ENCODE results near the gene TPRX1.
"Not testable (repeated sequence)": the region's sequence is repeated elsewhere in the genome, so short reads cannot be mapped to it uniquely, and the experiment has no call there.

TPRX1 gene

DNA sequence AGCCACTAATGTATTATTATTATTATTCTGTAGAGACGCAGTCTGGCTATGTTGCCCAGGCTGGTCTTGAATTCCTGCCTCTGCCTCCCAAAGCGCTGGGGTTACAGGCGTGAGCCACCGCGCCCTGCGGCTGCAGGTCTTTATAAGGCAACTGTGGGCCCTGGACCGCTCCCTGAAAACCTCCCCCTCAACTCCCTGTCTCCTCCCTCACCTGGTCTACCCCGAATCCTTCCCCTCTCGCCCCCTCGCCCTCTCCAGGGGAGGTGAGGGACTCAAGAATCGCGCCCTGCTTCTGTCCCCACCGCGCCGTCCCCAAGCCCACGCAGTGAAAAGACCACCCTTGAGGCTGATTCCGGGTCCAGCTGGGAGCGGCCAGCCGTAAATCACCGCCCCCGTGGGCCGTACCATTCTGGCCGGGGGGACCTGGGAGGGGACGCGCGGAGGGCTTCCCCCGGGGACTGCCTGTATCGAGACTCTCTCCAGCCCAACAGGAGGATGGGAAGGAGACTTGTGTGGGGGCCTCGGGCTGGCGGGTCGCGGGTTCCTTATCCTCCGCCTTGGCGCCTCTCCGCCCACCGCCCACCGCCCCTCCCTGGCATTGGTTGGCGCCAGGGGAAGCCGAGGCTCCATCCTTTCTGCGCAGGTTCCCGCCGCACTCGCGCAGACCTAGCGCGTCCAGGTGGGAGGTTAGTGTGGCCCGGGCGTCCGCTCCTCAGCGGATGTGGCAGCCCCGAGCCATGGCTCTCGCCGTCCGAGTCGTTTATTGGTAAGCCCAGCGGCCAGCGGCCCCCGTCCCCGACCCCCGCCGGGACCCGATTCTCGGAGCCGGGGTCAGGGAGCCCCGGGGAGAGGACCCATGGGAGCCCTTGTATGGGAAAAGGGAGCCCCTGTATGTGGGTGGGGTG is 26.1 kb downstream of the TPRX1 start, which contains the start of gene SELENOW:
Gene SELENOW (plus strand): TSS at position 655 of the 905 bp plus-strand sequence. CDS start 83 bp downstream, at position 738.
- Histone ChIP-seq H3K36me3 (ENCODE audit: control insufficient read depth, insufficient read depth, low read length) (no peaks in the 10 kb centered on the region), H3K4me2 (ENCODE audit: low read length) (peak within 1 kb of the TSS; percentile 86), H3K4me1 (no peaks in the 10 kb centered on the region), H3K9me3 (ENCODE audit: control insufficient read depth, low read length) (no peaks in the 10 kb centered on the region), H3K4me3 (ENCODE audit: low read depth, low read length) (peak within 1 kb of the TSS; percentile 87), H3K27ac (peak within 1 kb of the TSS; percentile 84), H3K79me2 (no peaks in the 10 kb centered on the region), H3K9ac (peak within 1 kb of the TSS; percentile 32), H3K27me3 (ENCODE audit: control insufficient read depth, insufficient read depth, low read length) (no peaks in the 10 kb centered on the region), H2AFZ (peak within 1 kb of the TSS; percentile 94)
- no peak for TF ChIP-seq CTCF (IDR thresholded peaks at IDR 0.05)

DNA sequence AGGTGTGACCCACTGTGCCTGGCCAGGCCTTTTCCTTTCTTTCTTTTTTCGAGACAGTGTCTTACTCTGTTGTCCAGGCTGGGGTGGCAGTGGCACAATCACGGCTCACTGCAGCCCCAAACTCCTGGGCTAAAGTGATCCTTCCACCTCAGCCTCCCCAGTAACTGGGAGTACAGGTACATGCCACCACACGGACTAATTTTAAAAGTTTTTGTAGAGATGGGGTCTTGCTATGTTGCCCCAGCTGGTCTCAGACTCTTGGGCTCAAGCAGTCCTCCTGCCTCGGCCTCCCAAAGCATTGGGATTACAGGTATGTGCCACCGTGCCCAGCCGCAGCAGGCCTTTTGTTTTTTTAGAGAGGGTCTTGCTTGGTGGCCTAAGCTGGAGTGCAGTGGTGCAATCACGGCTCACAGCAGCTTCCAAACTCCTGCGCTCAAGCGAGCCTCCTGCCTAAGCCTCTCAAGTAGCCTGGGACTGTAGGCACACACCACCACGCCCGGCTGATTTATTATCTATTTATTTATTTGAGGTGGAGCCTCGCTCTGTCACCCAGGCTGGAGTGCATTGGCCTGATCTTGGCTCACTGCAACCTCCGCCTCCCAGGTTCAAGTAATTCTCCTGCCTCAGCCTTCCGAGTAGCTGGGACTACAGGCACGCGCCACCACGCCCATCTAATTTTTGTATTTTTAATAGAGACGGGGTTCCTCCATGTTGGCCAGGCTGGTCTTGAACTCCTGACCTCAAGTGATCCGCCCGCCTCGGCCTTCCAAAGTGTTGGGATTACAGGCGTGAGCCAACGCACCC is 26.9 kb downstream of the TPRX1 start:
- H3K9me3 ChIP-seq (ENCODE audit: control insufficient read depth, low read length); H3K9ac ChIP-seq; H3K79me2 ChIP-seq; H3K27me3 ChIP-seq (ENCODE audit: control insufficient read depth, insufficient read depth, low read length); H3K36me3 ChIP-seq (ENCODE audit: control insufficient read depth, insufficient read depth, low read length); H3K4me1 ChIP-seq: not testable (repeated sequence)
- Histone ChIP-seq H3K4me3 (ENCODE audit: low read depth, low read length) (peak overlapping the region; percentile 87), H3K4me2 (ENCODE audit: low read length) (peak overlapping the region; percentile 86), H3K27ac (peak overlapping the region; percentile 84), H2AFZ (peak overlapping the region; percentile 94)

GRCh38 chr19:47776568-47776967 is 27.8 kb downstream of the TPRX1 start:
- Histone ChIP-seq H3K4me1 (no peaks in the 10 kb centered on the region), H3K79me2 (no peaks in the 10 kb centered on the region), H3K36me3 (ENCODE audit: control insufficient read depth, insufficient read depth, low read length) (no peaks in the 10 kb centered on the region), H3K4me2 (ENCODE audit: low read length) (no peak overlapping the region), H3K9me3 (ENCODE audit: control insufficient read depth, low read length) (no peaks in the 10 kb centered on the region), H3K9ac (no peak overlapping the region), H2AFZ (no peak overlapping the region), H3K4me3 (ENCODE audit: low read depth, low read length) (no peak overlapping the region), H3K27me3 (ENCODE audit: control insufficient read depth, insufficient read depth, low read length) (no peaks in the 10 kb centered on the region), H3K27ac (peak overlapping the region; percentile 15)
- TF ChIP-seq CTCF (IDR thresholded peaks at IDR 0.05) = no peak

DNA sequence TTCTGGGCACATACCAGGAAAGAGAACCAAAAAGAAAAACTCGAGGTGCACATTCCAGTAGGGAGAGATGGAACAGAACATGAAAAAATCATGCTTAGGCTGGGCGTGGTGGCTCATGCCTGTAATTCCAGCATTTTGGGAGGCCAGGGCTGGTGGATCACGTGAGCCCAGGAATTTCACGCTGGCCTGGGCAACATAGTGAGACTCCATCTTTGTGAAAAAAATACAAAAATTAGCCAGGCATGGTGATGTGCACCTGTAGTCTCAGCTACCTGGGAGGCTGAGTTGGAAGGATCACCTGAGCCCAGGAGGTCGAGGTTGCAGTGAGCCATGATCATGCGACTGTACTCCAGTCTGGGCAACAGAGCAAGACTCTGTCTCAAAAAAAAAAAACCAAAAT is 33.1 kb downstream of the TPRX1 start:
- H2AFZ ChIP-seq; H3K27ac ChIP-seq; H3K27me3 ChIP-seq (ENCODE audit: control insufficient read depth, insufficient read depth, low read length); H3K36me3 ChIP-seq (ENCODE audit: control insufficient read depth, insufficient read depth, low read length); H3K4me1 ChIP-seq; H3K9ac ChIP-seq; H3K79me2 ChIP-seq; H3K4me2 ChIP-seq (ENCODE audit: low read length); H3K9me3 ChIP-seq (ENCODE audit: control insufficient read depth, low read length); H3K4me3 ChIP-seq (ENCODE audit: low read depth, low read length): not testable (repeated sequence)

DNA sequence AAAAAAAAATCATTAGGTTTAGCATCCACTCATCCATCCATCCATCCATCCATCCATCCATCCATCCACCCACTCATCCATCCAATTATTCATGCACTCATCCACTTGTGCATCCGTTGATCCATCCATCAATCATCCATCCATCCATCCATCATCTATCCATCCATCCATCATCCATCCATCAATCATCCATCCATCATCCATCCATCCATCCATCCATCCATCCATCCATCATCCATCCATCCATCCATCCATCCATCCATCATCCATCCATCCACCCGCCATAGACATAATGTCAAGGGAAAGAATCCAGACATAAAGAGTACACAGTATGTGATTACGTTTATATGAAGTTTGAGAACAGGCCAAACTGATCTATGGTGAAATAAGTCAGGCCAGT is 34.8 kb downstream of the TPRX1 start:
- H2AFZ ChIP-seq = no peak overlapping the region
- H3K4me1 ChIP-seq = no peaks in the 10 kb centered on the region
- no peaks in the 10 kb centered on the region for H3K79me2 ChIP-seq
- no peak overlapping the region for H3K9ac ChIP-seq
- no peak for TF ChIP-seq CTCF (IDR thresholded peaks at IDR 0.05)
- H3K9me3 ChIP-seq (ENCODE audit: control insufficient read depth, low read length) = no peaks in the 10 kb centered on the region
- H3K4me3 ChIP-seq (ENCODE audit: low read depth, low read length) = no peak overlapping the region
- H3K4me2 ChIP-seq (ENCODE audit: low read length) = no peak overlapping the region
- no peaks in the 10 kb centered on the region for H3K36me3 ChIP-seq (ENCODE audit: control insufficient read depth, insufficient read depth, low read length)
- no peak overlapping the region for H3K27ac ChIP-seq
- no peaks in the 10 kb centered on the region for H3K27me3 ChIP-seq (ENCODE audit: control insufficient read depth, insufficient read depth, low read length)

All from parathyroid adenoma (tissue), 2 donors.